HG03139 (cell line): ENCODE measurements around the gene ARHGAP23.

ENCODE experiments used
- ATAC-seq: cut with Tn5 transposase; IDR thresholded peaks from one replicate; pipeline ENCODE4 v1.9.1; 2021; ENCODE audit not compliant: unreplicated experiment

Gene ARHGAP23, protein sequence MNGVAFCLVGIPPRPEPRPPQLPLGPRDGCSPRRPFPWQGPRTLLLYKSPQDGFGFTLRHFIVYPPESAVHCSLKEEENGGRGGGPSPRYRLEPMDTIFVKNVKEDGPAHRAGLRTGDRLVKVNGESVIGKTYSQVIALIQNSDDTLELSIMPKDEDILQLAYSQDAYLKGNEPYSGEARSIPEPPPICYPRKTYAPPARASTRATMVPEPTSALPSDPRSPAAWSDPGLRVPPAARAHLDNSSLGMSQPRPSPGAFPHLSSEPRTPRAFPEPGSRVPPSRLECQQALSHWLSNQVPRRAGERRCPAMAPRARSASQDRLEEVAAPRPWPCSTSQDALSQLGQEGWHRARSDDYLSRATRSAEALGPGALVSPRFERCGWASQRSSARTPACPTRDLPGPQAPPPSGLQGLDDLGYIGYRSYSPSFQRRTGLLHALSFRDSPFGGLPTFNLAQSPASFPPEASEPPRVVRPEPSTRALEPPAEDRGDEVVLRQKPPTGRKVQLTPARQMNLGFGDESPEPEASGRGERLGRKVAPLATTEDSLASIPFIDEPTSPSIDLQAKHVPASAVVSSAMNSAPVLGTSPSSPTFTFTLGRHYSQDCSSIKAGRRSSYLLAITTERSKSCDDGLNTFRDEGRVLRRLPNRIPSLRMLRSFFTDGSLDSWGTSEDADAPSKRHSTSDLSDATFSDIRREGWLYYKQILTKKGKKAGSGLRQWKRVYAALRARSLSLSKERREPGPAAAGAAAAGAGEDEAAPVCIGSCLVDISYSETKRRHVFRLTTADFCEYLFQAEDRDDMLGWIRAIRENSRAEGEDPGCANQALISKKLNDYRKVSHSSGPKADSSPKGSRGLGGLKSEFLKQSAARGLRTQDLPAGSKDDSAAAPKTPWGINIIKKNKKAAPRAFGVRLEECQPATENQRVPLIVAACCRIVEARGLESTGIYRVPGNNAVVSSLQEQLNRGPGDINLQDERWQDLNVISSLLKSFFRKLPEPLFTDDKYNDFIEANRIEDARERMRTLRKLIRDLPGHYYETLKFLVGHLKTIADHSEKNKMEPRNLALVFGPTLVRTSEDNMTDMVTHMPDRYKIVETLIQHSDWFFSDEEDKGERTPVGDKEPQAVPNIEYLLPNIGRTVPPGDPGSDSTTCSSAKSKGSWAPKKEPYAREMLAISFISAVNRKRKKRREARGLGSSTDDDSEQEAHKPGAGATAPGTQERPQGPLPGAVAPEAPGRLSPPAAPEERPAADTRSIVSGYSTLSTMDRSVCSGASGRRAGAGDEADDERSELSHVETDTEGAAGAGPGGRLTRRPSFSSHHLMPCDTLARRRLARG (N-terminal part only)

DNA sequence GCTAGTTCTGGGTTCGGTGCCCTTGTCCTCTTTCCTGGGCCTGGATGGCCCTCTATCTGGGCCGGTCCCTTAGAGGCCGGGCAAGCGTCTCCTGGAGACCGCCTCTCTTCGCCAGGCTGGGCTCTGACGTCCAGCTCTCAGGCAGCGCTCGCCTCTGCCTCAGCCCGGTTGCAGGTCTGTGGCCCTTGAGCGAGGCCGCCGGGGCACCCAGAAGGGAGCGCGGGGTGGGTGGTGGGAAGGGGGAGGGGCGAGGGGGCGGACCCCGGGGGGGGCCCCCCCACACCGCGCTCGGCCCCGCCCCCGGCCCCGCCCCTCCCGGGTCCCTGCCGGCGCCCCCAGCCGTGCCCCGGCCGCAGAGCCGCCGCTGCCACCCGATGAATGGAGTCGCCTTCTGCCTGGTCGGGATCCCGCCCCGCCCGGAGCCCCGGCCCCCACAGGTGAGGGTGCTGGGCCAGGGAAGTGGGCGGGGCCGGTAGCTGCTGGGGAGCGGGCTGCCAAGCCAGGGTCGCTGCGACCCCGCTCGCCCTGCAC, at the start of gene ARHGAP23:
Gene ARHGAP23 (plus strand): TSS at position 353 of the 531 bp plus-strand sequence. CDS start 22 bp downstream, at position 375.
- no peak for ATAC-seq

DNA sequence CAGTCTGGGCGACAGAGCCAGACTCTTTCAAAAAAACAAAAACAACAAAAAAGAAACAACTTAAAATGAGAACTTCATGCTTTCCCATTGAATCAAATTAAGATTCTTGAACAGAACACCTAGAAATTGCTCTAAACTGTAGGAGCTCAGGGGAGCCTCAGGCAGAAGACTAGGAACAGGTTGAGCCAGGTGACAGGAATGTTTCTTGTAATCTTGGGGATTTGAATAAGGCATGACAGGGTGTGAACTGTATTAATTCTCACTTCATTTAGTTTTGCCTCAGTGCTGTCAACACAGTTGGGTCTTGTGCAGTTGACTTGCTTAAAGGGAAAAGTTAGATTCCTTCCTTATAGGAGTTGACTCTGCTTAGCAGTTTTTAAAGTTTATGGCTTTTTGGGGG, 48.8 kb upstream of the ARHGAP23 start:
- ATAC-seq = no peak

DNA sequence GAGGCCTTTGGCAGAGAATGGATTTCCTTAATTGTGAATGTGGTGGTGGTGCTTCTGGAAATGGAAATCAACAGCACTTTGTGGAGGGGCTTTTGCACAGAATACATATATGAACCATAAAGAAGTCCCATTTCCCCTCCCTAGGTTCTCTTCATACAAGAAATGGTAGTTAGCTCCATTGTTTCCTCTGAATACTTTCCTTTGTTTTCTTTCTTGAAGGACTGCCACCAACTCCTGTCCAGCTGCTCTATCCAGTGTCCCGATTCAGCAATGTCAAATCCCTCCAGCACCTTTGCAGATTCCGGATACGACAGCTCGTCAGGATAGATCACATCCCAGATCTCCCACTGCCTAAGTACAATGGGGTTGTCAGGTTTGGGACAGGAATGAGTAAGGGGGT, 33.2 kb upstream of the ARHGAP23 start:
- no peak for ATAC-seq

DNA sequence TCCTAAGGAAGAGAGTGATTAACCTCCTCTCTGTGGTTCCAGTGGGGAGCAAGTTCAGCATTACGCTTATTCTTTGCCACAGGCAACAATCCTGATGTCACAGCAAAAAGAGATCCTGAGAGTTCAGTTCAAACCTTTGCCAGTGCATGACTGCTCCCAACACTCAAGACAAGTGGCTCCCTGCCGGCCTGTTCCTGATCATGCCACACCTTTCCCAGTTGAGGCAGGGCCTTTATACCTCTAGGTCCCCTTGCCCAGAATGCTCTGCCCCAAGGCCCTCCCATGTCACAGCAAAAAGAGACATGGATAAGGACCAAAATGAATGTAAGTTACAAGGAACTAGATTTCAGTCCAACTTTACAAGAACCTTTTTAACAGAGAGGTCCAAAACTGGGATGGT, 31.0 kb upstream of the ARHGAP23 start:
- no peak for ATAC-seq

DNA sequence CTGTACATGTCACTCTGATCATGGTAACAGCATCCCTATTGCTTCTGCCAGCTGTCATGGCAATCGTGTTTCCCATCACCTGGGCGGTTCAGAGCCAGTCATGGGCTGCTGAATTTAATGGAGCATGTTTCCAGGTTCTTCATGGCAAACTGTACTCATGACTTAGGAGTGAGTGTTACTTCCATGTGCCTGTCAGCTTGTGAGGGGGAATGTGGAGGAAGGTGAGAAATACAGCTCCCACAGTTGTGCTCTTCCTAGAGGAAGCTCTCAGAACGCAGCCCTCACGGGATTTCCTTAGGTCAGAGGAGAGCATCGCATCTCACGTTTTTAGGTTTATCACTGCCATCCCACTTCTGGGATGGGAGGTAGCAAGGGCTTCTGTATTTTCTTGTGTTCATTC, 28.0 kb upstream of the ARHGAP23 start:
- ATAC-seq = no peak

DNA sequence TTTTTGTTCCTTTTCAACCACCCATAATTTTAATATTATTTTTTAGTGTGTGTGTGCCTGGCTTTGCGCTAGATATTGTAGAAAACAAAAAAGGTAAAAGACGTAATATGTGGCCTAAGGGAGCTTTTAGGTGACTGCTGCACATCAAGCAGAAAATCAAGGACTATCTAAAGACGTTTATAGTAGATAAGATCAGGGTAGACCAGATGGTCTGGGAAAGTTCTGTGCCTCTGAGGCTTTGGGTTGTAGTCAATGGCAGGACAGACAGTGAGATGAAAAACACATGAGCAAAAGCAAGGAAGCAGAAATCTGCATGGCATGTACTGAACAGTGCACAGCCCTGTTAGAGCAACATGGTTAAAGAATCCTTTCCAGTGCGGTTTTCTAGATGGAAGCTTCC, 26.8 kb upstream of the ARHGAP23 start:
- ATAC-seq = no peak

DNA sequence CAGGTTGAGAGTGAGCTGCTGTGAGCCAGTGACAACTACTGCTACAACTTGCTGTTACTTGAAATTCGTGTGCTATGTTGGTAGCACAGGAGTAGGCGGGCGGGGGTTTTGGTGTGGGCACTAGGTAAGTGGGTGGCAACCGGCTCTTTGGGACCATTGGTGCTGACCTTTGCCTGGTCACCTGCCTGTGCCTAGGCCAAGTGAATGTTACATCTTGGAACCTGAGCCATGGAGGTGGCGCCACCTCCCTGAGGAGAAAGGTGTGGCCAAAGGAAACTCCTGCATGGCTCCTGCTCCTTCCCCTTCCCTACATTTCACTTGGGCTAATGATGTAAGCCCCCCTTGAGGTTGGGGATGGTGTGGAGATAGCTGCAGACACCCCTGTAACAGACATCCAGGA, 25.4 kb upstream of the ARHGAP23 start:
- ATAC-seq = no peak

DNA sequence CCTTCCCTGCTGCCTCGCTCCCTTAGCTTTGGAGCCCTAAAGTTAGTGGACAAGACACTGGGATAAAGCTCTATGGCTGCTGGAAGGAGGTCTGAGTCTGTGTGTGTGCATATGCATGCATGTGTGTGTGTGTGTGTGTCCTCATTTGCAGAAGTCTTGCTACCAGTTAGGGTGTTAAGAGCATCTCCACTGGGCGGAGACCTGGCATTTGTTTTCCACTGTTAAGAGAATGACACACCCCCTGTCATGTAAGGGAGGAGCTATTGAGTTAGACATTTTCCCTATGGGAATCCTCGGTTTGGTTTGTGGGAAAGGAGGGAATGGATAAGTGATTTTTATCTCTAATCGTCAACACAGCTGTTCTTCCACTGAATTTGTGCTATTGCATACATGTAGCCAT, 24.8 kb upstream of the ARHGAP23 start:
- no peak for ATAC-seq

DNA sequence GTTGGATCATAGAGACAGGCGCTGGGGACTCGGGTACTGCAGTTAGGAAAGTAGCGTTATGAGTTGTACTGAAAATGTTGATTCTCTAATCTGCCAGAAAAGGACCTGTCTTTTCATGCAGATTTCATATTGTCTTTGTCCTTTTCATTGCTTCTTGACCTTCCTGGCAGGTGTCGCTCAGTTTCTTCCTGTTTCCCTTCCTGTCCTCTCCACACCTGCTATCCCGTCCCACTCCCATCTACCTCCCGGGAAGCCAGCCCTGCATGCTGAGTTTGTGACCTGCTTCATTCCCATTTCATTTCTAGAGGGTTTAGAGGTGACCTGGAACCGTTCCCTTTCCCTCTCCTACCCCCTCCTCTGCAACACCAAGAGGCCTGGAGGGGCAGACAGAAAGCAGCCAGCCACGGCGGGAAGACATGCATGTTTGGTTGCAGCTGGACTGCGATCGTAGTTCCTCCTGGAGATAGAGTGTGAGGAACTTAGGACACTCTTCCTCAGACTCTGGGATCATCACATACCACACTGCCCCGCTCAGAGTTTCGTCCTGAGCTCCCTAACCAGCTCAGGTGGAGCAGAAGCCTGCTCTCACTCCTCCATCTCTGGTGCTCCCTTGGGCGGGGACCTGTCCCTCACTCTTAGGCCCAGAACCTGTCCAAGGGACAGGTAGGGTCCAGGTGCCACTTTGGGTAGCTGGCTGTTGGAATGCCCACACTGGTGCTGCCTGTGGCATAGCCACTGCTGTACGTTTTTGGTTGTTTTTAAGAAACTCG, 23.9 kb upstream of the ARHGAP23 start:
- no peak for ATAC-seq

DNA sequence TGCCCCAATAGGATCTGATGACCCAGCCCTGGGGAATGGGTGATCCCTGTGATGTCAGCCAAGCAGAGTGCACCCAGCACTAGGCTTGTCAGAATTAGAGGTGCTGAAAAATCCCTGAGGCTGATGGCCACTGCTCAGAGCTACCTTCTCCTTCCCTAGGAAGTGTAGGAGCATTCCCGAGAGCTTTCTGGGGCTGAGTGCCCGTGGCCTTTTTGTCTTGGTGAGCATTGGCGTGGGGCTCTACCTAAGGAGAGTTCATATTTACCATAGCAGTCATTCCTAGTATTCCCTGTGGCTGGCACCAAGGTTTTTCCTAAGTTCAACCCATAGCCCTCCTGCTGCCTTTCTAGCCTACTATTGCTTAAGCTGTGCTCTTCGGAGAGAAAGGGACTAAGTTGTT, 22.6 kb upstream of the ARHGAP23 start:
- ATAC-seq = no peak

DNA sequence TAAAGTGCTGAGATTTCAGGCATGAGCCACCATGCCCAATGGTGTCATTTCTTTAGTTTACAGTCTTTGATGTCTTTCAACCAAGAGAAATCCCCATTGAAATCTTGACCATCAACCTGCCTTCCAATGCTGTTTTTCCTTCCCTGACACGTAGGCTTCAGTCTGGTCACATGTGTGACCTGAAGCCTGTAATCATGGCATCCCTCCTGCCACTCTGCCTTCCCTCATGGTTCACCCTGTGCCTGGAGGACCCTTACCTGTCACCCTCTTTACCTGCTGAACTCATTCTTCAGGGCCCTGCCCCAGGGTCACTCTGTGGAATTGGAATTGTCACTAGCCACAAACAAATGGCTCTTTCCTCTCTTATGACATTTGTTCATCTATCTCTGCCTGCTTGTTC, 18.1 kb upstream of the ARHGAP23 start:
- no peak for ATAC-seq

DNA sequence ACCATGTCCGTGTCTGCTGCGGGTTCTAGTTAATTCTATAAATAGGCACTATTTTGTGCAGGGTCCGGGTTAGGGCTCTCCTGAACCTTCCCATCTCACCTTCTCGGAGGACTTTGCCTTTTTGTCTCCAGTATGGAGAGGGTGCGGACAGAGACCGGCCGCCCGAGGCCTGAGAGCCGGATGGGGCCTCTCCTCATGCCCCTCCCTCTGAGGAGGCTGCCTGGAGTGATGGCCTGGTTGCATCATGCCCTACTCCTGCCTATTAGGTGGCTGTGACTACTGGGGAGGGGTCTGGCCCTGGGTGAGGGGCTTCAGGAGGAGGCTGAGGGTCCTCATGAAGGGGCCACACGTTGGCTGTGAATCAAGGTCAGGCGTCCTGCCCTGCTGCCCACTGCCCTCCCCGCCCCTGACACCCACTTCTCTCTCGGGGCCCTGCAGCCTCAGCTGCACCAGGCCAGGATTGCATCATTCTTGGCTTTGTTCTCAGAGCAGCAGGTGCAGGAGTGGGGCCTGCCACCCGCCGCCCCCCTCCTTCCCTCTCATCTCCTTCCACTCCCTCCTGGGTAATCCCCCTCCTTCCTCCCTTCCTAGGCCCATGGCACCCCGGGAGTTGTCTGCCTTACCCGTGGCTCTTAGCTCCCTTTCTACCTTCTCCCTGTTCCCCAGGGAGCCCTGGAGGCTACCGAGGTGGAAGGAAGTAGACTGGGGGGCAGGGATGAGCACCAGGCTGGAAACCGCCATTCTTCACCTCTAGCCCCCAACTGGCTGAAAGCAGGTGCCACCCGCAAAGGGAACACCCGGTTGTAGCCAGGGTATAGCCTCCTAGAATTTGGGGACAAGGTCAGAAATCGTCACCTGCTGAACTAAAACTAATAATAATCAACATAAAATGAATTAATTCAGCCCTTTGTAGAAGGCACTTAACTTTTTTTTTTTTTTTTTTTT, 12.7 kb upstream of the ARHGAP23 start:
- no peak for ATAC-seq

DNA sequence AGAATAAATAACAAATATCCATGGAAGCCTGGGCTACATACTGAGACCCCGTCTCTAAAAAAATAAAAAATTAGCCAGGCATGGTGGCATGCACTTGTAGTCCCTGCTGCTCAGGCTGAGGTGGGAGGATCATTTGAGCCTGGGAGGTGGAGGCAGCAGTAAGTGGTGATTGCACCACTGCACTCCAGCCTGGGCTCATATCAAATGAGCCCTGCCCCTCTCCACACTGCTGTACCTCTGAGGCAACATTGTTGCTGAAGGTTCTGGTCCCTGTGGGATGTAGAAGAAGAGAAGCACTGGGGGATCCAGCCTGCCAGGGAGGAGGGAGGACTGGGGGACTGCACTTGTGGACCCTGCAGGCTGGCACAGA, 11.4 kb upstream of the ARHGAP23 start:
- ATAC-seq = no peak

DNA sequence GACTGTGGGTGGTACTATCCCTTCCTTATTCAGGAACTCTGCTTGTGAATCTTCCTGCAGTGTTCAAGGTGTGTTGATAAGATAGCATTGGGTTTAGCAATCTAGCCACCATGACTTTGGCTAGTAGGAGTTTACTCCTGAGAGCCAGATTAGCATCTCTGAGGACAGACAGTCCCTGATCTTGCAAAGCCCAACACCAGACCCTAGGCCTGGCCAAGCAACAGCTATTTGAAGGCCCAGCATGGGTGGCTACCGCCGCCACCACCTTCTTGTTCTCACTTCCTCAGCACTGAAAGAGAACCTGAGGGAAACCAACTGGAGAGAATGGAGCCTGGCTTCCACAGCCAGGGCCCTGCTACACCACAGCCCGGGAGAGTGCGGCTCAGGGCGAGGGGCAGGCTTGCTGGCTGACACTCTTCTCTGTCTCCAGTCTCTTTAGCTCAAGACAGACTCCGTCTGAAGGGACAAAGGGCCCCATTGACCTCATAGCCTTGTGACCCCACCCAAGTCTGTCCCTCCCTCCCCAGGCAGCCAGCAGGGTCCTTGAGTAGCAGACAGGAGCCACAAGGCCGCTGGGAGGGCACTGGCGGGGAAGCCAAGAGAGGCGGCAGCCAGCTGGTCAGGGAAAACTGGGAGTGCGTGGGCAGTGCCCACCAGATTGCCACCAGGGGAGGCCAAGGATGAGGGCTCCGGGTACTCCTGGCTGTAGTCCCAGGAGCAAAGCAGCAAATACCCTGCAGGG, 10.9 kb upstream of the ARHGAP23 start:
- ATAC-seq = no peak

DNA sequence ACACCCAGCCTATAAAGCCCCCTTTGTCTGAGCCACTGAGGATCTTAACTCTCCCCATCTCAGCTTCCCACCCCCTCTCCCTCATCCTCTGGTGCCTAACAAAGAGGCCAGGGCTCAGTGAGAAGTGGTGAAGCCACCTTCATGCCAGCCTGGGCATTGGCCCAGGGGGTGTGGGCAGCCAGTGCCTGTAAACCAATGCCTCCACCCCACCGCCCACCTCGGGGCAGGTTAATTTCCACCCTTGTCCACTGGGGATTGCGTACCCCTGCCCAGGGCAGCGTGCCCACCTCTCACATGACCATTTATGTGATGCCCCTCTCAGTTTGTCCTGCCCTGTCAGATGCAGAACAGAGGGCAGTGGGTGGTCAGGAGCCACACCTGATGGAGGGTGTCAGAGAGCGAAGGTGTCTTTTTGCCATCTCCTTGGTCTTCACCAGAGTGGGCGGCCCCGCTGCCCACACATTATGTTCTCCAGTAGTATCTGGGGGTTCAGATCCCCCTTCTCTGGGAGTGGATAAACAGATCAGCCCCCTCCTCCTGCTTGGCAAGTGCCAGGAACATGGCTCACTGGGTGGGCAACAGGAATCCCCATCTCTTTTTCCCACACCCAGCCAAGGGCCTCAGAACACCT, 10.1 kb upstream of the ARHGAP23 start:
- no peak for ATAC-seq

DNA sequence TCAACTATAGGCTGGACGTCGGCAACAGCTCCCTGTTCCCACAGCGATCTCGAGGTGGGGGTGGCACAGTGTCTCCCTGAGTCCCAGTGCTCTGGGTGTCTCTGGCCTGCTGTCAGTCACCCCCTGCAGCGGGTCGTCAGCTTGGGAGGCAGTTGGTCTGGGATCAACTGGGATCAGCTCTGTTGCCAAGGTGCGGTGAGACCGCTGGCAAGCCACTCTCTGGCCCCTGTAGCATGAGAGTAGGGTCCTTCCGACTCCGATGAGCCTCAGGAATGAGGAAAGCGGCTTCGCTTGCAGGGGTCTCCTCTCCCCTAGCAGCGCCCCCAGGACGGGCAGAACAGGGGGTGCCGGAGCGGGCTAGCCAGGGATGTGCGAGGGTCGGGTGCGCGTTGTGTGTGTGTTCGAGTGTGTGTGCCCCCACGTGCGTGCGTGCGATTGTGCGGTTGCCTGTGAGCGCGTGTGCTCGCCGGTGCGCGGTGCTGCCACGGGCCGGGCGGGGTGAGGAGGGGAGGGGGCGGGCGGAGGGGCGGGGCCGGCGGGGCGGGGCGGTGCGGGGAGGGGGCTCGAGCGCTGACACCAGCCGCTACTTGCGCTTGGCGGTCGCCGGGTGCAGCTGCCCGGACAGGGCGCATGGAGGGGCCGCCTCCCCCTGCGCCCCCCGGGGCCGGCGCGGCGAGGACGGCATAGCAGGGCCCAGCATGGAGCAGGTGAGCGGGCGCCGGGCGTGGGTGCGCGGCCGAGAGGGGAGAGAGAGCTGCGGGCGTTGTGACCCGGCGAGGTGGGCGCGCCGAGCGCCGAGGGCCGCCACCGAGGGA, 9.4 kb upstream of the ARHGAP23 start:
- no peak for ATAC-seq

DNA sequence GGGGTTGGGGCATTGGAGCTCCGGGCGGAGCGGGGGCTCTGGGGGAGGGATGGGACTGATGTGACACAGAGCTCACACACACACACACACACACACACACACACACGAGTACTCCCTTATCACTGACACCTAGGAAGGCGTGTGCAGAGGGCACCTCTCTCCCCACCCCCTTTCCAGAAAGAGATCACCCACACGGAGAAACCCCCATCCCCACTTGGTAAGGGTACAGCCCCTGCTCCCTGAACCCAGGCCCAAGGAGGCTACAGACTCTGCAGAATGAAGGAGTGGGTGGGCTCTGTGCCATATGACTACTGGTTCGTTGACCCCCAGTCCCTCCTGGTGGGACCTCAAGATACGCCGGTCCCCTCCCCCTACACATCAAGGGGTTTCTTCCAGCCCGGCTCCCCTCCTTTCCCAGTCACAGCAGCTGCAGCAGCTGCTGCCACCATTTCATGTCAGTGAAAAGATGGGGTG, 8.7 kb upstream of the ARHGAP23 start:
- ATAC-seq = no peak
